NCI-H187 (cell line): ENCODE results near the gene SERPINA9.
"Not testable (repeated sequence)": the region's sequence is repeated elsewhere in the genome, so short reads cannot be mapped to it uniquely, and the experiment has no call there.

Experiments used
- DNase-seq, 2 experiments: peaks; one replicate each; lab custom pipeline; 2025; lab: John Stamatoyannopoulos, UW

Gene SERPINA9

GRCh38 chr14:94426526-94426925, 49.5 kb downstream of the SERPINA9 start:
- no peak for DNase-seq

GRCh38 chr14:94424371-94424770, 51.6 kb downstream of the SERPINA9 start:
- no peak for DNase-seq

- DNase-seq = peak in 1 of 2 experiments; percentile 18
These were observed 52.4 kb downstream of the SERPINA9 start for GRCh38 chr14:94423453-94424056.

- no peak for DNase-seq
These were observed 54.7 kb downstream of the SERPINA9 start for GRCh38 chr14:94421316-94421715.

GRCh38 chr14:94417497-94418205, 58.3 kb downstream of the SERPINA9 start:
- DNase-seq = not testable (repeated sequence)
